PC-3 (cell line): ENCODE data around the gene CROT. TPM values are rescaled to one million over a fixed set of nuclear protein-coding genes. Genes with fewer than 3 reads are reported as not detected.
"Not testable (repeated sequence)": the region's sequence is repeated elsewhere in the genome, so short reads cannot be mapped to it uniquely, and the experiment has no call there.

Experiments
- ATAC-seq: fragments of 200-7000 bp; cut with Tn5 transposase; 2 replicates; pipeline ENCODE4 v1.9.1; 2020; ENCODE audit warnings: mild to moderate bottlenecking, moderate library complexity
- BruUV-seq: library from RNA; stranded (reverse); fragments of 400-500 nt; replicated peaks from 2 replicates; lab custom pipeline; 2021; lab: Mats Ljungman, UMichigan
- CTCF ChIA-PET: fragments of 300-600 bp; sonication (Branson Sonifier 250); formaldehyde crosslinking; loops from one replicate; lab custom pipeline; 2022; ENCODE audit warnings: antibody characterized with exemption; lab: Charles Lee
- POLR2A ChIA-PET: fragments of 300-600 bp; sonication (Branson Sonifier 250); formaldehyde crosslinking; loops from one replicate; lab custom pipeline; 2022; ENCODE audit warnings: antibody characterized with exemption; ENCODE audit not compliant: unreplicated experiment; lab: Charles Lee
- DNase-seq: peaks from one replicate; pipeline ENCODE4 v3.0.0-alpha.2; 2015
- H2AFZ ChIP-seq: fragments of 300-600 bp; sonication (generic); 2 replicates; pipeline ENCODE4 v1.6.0; 2016; ENCODE audit warnings: antibody characterized with exemption, low read length
- H3F3A ChIP-seq: fragments of 300-600 bp; sonication (generic); one replicate; pipeline ENCODE4 v1.6.0; 2017; ENCODE audit warnings: antibody characterized with exemption, low read length, control low read depth, mild to moderate bottlenecking; ENCODE audit not compliant: unreplicated experiment
- H3K27ac ChIP-seq: fragments of 300-600 bp; sonication (generic); 2 replicates; pipeline ENCODE4 v1.5.1; 2016; ENCODE audit warnings: mild to moderate bottlenecking, low read length
- H3K27me3 ChIP-seq: fragments of 300-600 bp; sonication (generic); 2 replicates; pipeline ENCODE4 v1.6.1; 2016; ENCODE audit warnings: low read length, mixed read lengths
- H3K36me3 ChIP-seq: fragments of 300-600 bp; sonication (generic); 2 replicates; pipeline ENCODE4 v1.6.1; 2016; ENCODE audit warnings: low read depth, mixed run types, low read length, mixed read lengths
- H3K4me1 ChIP-seq: fragments of 300-600 bp; sonication (generic); 2 replicates; pipeline ENCODE4 v1.5.1; 2016; ENCODE audit warnings: low read length; ENCODE audit not compliant: insufficient read depth
- H3K4me2 ChIP-seq: fragments of 300-600 bp; sonication (generic); 2 replicates; pipeline ENCODE4 v1.6.0; 2016; ENCODE audit warnings: low read length
- H3K4me3 ChIP-seq: fragments of 300-600 bp; sonication (generic); 2 replicates; pipeline ENCODE4 v1.5.1; 2016; ENCODE audit warnings: mild to moderate bottlenecking, low read length, mixed read lengths
- H3K79me2 ChIP-seq: fragments of 300-600 bp; sonication (generic); 2 replicates; pipeline ENCODE4 v1.6.1; 2017; ENCODE audit warnings: low read length, mixed read lengths
- H3K9ac ChIP-seq: fragments of 300-600 bp; sonication (generic); 2 replicates; pipeline ENCODE4 v1.6.0; 2016; ENCODE audit warnings: mild to moderate bottlenecking, low read length
- H3K9me2 ChIP-seq: fragments of 300-600 bp; sonication (generic); replicated peaks from 2 replicates; pipeline ENCODE4 v1.6.1; 2016; ENCODE audit warnings: mixed run types, low read length, mixed read lengths
- H3K9me3 ChIP-seq: fragments of 300-600 bp; sonication (generic); 2 replicates; pipeline ENCODE4 v1.6.1; 2016; ENCODE audit warnings: low read length, mixed read lengths
- H4K20me1 ChIP-seq: fragments of 300-600 bp; sonication (generic); 2 replicates; pipeline ENCODE4 v1.6.1; 2016; ENCODE audit warnings: low read length, mixed read lengths
- CTCF ChIP-seq: fragments of 300-600 bp; sonication (generic); conservative IDR thresholded peaks from 2 replicates; pipeline ENCODE4 v1.5.1; 2017; ENCODE audit warnings: antibody characterized with exemption, low read depth, mild to moderate bottlenecking, low read length
- EZH2 ChIP-seq: fragments of 300-600 bp; sonication (generic); IDR thresholded peaks from one replicate; pipeline ENCODE4 v1.6.1; 2017; ENCODE audit warnings: antibody characterized with exemption, mild to moderate bottlenecking, low read length; ENCODE audit not compliant: unreplicated experiment
- EZH2phosphoT487 ChIP-seq: fragments of 300-600 bp; sonication (generic); IDR thresholded peaks from 2 replicates; pipeline ENCODE4 v1.6.1; 2018; ENCODE audit warnings: mild to moderate bottlenecking, antibody characterized with exemption, low read length, borderline replicate concordance
- intact Hi-C: fragments of 100-400 bp; cut with micrococcal nuclease; formaldehyde crosslinking; loops from 2 replicates; pipeline ENCODE4 v1.9.0; 2023
- total RNA-seq: library from RNA; depleted of rRNA; stranded (reverse); fragments of >200 nt; gene quantifications from 2 replicates; pipeline ENCODE4 v1.2.3, GENCODE V29; 2014

CROT gene
- total RNA-seq, 1 experiment from 2014 or later, result 6.9 TPM

- ATAC-seq (no peak), DNase-seq (no peak)
- H3K27me3 ChIP-seq, result no peaks in the 10 kb centered on the region
- no peaks in the 10 kb centered on the region for H3K9me2 ChIP-seq
- no peak overlapping the region for H3K9ac ChIP-seq
- H2AFZ ChIP-seq, result no peak overlapping the region
- H4K20me1 ChIP-seq, result no peaks in the 10 kb centered on the region
- CTCF ChIA-PET, result interaction anchor here (1.6 kb wide), 1 partner anchor 96 kb away, joined by 6 read pairs; no protein-coding TSS in a partner anchor
- H3K4me2 ChIP-seq, result peak overlapping the region; percentile 67
- no peaks in the 10 kb centered on the region for H3K9me3 ChIP-seq
- H3K36me3 ChIP-seq, result no peaks in the 10 kb centered on the region
- H3K4me1 ChIP-seq, result peaks cover 34% of the 10 kb centered on the region
- H3K4me3 ChIP-seq, result peak overlapping the region; percentile 40; the same call in 1 of the 2 replicates
- H3K79me2 ChIP-seq, result no peaks in the 10 kb centered on the region
- no peak for TF ChIP-seq EZH2
- no peak for TF ChIP-seq EZH2phosphoT487
- no peak for TF ChIP-seq CTCF
- peak overlapping the region; percentile 73 for H3K27ac ChIP-seq
- H3F3A ChIP-seq, result peaks cover 4% of the 10 kb centered on the region
- no TSS peak for BruUV-seq
- intact Hi-C loops, result loop anchor here (1.0 kb wide), 1 partner anchor 28 kb away; the partner anchor contains the start of gene CROT
- POLR2A ChIA-PET, result no interaction called here
Observed at GRCh38 chr7:87317691-87318245, 27.7 kb upstream of the CROT start.

- H4K20me1 ChIP-seq, result no peaks in the 10 kb centered on the region
- H3K9ac ChIP-seq, result no peak overlapping the region
- ATAC-seq (peak; percentile 6), DNase-seq (no peak)
- no peak for TF ChIP-seq EZH2
- TF ChIP-seq EZH2phosphoT487, result no peak
- TF ChIP-seq CTCF, result no peak
- H3K27me3 ChIP-seq, result no peaks in the 10 kb centered on the region
- intact Hi-C loops, result no loop called here
- H3K27ac ChIP-seq, result no peak overlapping the region
- H3K4me1 ChIP-seq, result peaks cover 34% of the 10 kb centered on the region
- H3K79me2 ChIP-seq, result no peaks in the 10 kb centered on the region
- ChIA-PET POLR2A (no interaction called here), CTCF (interaction anchor here (1.4 kb wide), 1 partner anchor 95 kb away, joined by 7 read pairs; no protein-coding TSS in a partner anchor)
- no peaks in the 10 kb centered on the region for H3K9me3 ChIP-seq
- H3K4me2 ChIP-seq, result peak overlapping the region; percentile 77
- H3K9me2 ChIP-seq, result no peaks in the 10 kb centered on the region
- BruUV-seq, result no TSS peak
- peaks cover 4% of the 10 kb centered on the region for H3F3A ChIP-seq
- H2AFZ ChIP-seq, result peak overlapping the region; percentile 85
- no peaks in the 10 kb centered on the region for H3K36me3 ChIP-seq
- no peak overlapping the region; the same call in 1 of the 2 replicates for H3K4me3 ChIP-seq
Observed at GRCh38 chr7:87318741-87319140, 26.7 kb upstream of the CROT start.

GRCh38 chr7:87319154-87319581 lies 26.3 kb upstream of the CROT start:
- H3K27me3 ChIP-seq, intact Hi-C loops, POLR2A ChIA-PET, H3K36me3 ChIP-seq, H3K9me2 ChIP-seq, H3K79me2 ChIP-seq, H3K9me3 ChIP-seq, H3K9ac ChIP-seq, BruUV-seq, H3F3A ChIP-seq, H4K20me1 ChIP-seq: not testable (repeated sequence)
- CTCF ChIA-PET, result interaction anchor here (1.4 kb wide), 1 partner anchor 95 kb away, joined by 7 read pairs; no protein-coding TSS in a partner anchor
- peak overlapping the region; percentile 54; the same call in 1 of the 2 replicates for H3K4me3 ChIP-seq
- DNase-seq (peak; percentile 60), ATAC-seq (peak; percentile 61)
- H3K4me2 ChIP-seq, result peak overlapping the region; percentile 77
- 0 out of 2 replicates have a peak overlapping the region, but pooled peaks have one; percentile 25 for H3K27ac ChIP-seq
- H3K4me1 ChIP-seq, result peaks cover 34% of the 10 kb centered on the region
- peak overlapping the region; percentile 85 for H2AFZ ChIP-seq
